HG03025 (cell line): ENCODE measurements around the gene MCM5.

Experiments
- ATAC-seq: cut with Tn5 transposase; IDR thresholded peaks from one replicate; pipeline ENCODE4 v1.9.1; 2021; ENCODE audit warnings: mild to moderate bottlenecking, moderate library complexity; ENCODE audit not compliant: unreplicated experiment, low FRiP score

Gene MCM5

DNA sequence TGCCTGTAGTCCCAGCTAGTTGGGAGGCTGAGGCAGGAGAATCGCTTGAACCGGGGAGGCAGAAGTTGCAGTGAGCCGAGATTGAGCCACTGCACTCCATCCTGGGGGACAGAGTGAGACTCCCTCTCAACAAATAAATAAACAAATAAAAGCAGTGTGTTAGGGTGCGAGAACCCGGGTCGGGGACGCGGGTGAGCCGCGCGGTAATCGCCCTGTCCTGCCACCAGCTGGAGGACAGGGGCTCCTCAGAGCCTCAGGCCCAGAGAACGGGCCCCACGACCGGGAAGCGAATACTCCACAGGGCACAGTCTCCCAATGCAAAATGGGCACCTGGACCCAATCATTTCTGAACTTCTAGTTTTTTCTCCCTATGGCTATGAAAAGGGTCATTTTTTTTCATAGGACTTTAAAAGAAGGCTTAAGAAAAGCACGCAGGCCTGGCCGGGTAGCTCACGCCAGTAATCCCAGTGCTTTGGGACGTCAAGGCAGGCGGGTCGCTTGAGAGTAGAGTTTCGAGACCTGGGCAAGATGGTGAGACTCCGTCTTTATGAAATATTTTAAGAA is 744 bp upstream of the MCM5 start:
- ATAC-seq = no peak

DNA sequence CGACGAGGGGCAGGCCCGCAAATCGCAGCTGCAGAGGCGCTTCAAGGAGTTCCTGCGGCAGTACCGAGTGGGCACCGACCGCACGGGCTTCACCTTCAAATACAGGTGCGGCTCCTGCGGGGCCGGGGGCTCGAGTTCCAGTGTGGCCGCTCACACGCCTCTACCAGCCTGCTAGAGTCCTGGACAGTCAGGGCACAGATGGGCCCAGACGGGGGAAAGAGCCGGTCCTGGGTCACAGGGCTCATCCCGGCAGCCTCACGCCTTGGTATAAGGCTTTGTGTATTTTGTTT is 506 bp downstream of the MCM5 start:
- ATAC-seq = peak; percentile 9

DNA sequence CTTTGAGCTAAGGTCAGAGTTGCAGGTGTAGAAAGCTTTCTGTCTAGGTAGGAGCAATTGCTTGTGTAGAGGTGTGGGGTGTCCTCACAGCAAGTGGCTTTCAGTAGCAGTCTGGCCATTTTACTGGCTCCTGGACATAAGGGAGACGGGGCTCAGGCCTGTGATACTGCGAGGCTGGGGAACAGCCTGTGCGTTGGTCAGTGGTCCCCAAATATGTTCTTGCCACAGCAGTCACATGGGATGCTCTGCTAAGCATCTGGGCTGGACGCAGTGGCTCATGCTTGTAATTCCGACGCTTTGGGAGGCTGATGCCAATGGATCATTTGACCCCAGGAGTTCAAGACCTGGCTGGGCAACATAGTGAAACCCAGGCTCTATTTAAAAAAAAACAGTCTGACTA is 1.9 kb downstream of the MCM5 start:
- ATAC-seq = no peak

DNA sequence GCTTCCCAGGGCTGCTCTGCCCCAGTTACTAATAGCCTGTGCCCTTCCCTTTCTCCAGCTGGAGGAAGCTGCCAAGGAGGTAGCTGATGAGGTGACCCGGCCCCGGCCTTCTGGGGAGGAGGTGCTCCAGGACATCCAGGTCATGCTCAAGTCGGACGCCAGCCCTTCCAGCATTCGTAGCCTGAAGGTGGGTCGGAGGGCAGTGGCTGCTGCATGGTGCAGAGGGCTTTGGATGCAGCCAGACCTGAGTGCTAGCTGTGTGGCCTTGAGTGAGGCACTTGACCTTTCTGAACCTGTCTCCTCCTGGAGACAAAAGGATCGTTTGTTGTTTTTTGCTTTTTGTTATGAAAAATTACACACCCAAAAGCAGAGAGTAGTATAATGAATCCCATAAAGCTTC is 3.4 kb downstream of the MCM5 start:
- ATAC-seq = no peak

DNA sequence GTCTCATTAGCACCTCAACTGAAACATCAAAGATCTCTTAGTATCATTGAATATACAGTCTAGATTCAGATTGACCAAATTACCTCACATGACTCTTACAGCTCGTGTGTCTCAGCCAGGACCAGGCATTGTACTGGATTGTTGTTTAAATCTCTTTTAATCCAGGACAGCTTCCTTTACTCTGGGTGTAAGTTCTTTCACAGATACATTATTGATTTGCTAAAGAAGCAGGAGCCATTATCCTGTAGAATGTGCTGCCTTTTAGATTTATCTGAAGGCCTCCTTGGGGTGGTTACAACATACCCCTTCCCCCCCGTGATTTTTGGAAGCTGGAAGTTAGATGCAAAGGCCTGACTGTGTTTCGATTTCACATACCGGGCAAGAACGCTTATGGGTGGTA is 4.2 kb downstream of the MCM5 start:
- ATAC-seq = no peak

DNA sequence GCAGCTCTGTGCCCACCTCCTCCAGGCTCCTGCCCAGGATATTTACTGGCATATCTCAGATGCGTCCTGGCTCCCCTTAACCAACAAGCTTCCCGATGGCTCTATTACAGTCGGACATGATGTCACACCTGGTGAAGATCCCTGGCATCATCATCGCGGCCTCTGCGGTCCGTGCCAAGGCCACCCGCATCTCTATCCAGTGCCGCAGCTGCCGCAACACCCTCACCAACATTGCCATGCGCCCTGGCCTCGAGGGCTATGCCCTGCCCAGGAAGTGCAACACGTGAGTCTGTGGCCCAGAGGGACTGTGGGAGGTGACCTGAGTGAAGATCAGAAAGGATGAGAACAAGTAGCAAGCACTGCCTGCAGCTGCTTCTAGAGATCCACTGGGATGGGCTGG is 6.5 kb downstream of the MCM5 start:
- ATAC-seq = no peak

DNA sequence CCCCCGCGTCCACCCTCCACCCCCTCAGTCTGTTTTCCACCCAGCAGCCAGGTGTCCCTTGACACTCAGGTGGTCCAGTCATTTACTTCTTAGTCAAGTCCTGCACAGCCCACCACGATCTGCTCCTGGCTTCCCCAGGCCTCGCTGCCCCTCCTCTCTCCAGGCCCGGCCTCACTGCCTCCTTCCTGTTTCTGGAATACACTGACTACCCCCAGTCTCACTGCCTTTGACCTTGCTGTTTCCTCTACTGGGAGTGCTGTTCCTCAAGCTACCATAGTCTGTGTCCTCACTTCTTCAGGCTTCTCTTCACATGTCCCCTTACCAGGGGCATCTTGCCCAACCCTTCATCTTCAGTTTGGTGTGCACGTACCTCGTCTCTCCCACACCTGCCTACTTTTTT is 7.4 kb downstream of the MCM5 start:
- no peak for ATAC-seq

DNA sequence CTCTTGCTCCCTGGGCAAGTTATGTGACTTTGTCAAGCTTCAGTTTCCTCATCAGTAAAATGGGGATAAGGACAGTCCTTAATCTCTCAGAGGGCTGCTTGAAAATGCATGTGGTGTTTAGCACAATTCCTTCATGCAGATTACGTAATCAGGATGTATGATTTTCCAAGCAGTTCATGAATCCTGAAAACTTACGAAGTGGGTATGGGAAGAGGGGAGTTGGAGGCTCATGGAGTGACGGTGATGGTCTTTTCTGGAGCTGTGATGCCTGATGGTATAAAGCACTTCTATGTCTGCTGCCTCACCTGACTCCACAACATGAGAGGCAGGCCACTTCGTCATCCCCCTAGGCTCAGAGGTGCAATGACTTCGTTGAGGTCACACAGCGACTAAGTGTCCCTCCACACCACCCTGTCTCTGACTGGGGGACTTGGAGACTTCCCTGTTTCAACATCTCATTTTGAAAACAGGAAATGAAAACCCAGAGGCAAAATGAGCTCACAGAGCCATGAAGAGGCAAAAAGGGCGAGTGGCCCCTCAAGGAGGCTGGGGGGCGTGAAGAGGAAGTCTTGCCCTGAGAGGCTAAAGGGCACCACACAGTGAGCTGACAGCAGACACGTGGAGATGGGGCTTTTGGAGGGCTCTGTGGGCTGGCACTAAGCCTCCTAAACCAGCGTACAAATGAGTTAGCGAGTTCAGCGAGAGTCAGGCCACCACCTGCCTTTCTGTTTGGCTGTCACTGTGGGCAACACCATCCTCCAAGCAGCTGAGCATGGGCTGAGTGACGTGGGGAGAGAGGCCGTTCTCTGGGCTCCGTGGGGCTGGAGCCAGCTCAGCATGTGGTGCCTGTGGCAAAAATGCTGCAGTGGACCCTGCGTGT is 10.1 kb downstream of the MCM5 start:
- ATAC-seq = no peak

DNA sequence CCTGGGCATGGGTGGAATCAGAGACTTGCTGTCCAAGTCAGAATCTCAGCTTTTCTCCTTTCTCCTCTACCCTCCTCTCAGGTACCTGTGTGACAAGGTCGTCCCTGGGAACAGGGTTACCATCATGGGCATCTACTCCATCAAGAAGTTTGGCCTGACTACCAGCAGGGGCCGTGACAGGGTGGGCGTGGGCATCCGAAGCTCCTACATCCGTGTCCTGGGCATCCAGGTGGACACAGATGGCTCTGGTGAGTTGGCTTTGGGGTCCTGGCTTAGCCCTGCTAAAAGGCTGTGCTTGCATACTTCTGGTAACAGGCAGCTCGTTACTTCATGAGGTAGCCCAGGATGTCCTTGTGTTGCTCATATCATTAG is 10.7 kb downstream of the MCM5 start:
- ATAC-seq = no peak

DNA sequence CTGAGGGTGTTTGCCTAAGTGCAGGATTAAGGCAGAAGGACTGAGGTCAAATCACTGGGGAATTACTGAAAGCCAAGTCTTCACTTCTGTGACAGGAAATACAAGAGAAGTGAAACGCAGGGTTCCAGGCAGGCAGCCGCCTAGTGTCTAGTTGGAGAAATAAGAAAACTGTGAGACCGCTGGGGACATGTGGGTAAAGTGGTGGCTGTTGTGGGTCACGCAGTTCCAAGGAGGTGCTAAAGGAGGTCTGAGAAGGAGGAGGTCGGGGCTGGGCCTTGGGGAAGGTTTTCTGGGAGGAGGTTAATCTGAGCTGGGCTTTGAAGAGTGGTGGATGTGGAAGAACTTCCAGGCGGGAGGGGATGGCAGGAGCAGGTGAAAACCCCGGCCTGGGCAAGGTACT is 11.2 kb downstream of the MCM5 start:
- no peak for ATAC-seq

DNA sequence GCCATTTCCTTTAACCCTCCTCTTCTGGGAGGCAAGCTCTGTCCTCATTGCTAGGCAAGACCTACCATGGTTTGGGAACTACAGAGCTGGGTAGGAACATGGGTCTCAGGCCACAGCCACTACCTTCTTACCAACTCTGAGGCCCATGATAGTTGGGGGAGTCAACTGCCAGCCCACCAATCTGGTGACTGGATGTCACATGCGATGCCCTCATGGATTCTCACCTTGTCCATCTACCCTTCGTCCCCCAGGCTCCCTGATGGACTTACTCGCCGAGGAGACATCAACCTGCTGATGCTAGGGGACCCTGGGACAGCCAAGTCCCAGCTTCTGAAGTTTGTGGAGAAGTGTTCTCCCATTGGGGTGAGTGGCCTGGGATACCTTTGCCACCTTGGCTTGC is 13.7 kb downstream of the MCM5 start:
- ATAC-seq = no peak

DNA sequence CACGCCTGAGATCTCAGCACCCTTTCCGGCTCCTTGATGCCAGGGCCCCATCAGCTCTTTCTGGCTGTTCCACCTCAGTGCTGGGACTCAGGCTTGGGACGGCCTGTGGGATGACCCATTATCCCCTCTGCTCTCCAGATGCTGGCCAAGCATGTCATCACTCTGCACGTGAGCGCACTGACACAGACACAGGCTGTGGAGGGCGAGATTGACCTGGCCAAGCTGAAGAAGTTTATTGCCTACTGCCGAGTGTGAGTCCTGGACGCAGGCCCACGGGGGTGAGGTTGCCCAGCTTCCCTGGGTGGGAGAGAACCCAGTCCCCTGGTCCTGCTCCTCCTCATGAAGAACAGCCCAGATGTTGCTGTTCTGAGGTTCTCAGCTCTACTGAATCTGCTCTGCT is 17.7 kb downstream of the MCM5 start:
- no peak for ATAC-seq

DNA sequence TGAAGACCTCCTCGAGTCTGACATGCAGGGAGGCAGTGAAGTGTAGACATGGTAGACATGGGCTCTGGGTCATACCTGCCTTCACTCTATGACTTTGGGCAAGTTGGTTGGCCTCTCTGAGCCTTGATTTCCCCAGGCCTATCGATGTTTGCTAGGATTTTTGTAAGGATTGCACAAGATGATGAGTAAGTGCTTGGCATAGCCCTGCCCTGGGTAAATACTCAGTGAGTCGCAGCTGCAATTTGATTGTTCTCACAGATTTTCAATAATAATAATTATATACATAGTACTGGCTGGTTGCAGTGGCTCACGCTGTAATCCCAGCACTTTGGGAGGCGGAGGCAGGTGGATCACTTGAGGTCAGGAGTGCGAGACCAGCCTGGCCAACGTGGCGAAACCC is 18.1 kb downstream of the MCM5 start:
- no peak for ATAC-seq

DNA sequence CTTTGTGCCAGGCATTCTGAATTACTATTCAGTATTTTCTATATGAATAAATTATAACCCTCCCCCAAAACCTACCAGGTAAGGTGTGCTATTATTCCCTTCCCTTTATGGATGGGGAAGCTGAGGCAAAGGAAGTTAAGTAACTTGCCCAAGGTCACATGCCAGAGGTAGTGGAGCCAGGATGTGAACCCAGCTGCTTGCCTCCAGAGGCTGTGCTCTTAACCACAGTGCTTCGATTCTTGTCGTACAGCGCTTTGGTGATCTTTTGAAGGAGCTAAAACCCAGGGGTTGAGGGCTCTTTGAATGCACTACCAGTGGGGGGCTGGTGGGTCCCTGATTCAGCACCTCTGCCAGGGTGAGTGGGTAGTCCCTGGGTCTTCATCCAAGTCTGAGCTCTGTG is 18.8 kb downstream of the MCM5 start:
- no peak for ATAC-seq

DNA sequence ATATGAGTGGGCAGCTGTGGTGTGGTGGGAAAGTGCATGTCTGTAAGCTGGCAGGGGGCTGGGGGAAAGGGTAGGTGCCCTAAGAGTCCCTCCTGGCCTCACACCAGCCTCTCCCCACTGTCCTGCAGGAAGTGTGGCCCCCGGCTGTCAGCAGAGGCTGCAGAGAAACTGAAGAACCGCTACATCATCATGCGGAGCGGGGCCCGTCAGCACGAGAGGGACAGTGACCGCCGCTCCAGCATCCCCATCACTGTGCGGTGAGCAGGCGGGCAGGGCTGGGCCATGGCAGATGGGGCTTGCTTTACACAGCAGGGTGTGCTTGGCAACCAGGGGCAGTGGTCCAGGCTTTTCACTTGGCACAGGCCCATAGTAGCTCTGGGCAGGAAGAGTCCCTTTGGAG is 19.8 kb downstream of the MCM5 start:
- ATAC-seq = no peak

DNA sequence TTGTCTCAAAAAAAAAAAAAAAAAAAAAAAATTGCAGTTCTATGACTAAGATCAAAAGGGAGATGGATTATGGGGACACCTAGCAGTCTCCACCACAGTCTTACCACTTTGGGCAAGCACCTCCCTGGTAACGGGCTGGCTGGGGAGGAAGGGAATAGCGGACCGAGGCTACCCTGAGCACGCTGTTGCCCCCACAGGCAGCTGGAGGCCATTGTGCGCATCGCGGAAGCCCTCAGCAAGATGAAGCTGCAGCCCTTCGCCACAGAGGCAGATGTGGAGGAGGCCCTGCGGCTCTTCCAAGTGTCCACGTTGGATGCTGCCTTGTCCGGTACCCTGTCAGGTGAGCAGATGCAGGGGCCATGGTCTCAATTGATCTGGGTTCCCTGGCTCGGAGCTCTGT is 21.2 kb downstream of the MCM5 start:
- ATAC-seq = no peak

DNA sequence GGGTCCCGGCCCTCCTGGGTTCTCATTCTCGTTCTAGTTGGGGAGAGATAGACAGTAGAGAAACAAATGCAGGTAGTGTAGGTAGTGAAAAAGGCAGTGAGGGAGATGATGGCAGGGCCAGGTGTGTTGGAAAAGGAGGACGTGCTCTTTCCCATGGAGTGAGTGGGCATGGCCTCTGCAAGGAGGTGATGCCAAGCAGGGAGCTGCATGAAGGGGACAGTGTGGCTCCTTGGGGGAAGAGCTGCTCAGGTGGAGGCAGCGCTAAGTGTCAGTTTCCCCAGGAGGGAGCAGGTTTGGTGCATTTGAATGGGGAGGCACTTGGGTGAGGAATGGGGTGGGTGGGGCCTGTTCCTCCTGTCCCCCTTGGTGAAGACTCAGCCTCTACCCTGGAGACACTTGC is 22.2 kb downstream of the MCM5 start:
- no peak for ATAC-seq

DNA sequence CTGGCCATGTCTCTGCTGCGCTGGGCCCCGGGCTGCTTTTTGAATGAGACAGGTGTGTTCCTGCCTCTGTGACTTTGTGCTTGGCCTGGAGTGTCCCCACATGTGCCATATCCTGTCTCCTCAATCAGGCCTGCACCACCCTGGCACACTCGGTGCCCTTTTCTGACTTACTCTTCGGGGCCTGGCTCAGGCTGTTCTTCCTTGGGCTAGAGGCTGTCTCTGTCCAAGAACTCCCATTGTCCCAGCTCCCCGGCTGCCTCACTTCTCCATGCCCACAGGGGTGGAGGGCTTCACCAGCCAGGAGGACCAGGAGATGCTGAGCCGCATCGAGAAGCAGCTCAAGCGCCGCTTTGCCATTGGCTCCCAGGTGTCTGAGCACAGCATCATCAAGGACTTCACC is 23.0 kb downstream of the MCM5 start:
- no peak for ATAC-seq

DNA sequence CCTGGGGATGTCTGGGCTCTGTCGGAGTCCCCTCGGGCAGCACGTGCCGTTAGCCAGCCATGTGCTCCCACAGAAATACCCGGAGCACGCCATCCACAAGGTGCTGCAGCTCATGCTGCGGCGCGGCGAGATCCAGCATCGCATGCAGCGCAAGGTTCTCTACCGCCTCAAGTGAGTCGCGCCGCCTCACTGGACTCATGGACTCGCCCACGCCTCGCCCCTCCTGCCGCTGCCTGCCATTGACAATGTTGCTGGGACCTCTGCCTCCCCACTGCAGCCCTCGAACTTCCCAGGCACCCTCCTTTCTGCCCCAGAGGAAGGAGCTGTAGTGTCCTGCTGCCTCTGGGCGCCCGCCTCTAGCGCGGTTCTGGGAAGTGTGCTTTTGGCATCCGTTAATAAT is 24.1 kb downstream of the MCM5 start:
- no peak for ATAC-seq

DNA sequence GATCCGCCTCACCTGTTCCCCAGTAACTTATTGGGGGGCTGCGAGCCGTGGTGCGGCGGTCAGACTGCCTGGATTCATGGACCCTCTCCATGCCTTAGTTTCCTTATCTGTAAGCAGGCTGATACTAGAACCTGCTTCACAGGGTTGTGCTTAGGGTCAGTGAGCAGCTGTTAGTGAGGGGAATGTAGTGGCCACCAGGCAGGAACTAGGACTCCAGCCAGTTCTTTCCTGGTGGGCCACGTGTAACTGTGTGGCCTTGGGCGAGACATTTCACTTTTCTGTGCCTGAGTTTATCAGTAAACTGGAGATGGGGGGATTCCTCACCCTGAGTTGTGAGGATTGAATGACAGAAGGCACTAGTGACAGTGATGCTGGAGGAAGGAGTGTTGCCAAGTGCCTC is 24.8 kb downstream of the MCM5 start:
- no peak for ATAC-seq

DNA sequence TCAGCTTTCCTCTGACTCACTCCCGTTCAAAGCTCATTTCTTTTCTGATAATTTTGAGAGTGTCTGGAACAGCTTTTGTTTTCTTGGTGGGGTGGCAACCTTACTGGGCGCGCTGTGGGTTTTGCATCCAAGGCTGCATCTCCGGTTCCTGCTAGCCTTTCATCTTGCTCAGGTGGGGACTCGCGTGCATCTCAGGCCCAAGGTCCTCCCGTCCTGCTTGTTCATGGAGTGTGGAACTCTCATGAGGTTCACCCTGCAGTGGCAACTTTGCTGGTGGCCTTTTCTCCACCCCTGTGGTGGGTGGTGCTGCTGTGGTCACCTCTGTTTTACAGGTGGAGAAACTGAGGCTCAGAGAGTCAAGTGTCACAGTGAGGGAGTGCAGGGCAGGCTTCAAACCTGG is 25.6 kb downstream of the MCM5 start:
- ATAC-seq = no peak

DNA sequence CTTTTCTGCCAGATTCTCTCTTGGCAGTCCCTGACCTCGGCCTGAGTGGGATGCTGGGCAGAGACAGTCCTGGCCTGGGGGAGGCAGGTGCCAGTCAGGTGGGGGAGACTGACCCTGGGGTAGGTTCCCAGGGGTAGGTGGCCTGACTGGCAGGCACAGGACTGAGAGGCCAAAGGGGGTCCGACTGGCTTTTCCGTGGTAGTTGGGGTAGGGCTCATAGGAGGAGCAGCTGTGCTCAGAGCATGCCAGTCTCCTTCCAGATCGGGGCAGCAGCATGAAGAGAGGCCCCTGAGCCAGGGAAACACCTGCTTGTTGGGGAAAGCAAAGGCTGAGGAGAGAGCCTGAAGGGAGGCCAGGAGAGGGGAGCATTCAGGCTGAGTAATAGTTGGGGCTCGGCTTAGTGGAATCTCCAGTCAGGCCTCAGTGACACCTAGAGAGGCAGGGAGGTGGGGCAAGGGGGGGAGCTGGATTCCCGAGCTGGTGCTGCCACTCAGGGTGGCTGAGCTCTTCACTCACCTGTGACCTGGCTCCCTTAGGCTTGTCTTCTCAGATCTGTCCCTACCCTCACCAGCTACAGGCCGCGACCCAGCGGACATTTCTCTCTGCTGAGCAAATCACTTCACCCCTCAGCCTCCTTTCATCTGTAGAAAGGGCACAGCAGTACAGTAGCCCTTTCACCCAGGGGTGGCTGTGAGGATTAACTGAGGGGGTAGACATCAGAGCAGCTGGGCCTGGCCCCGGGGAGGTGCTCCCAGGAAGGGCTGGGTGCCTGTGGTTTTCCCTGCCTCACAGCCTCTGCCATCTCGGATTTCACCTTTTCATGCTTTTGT is 26.2 kb downstream of the MCM5 start:
- no peak for ATAC-seq
